Measurements from ENCODE around the gene KIAA0040.

- no peak for TF ChIP-seq ZNF274 (IDR thresholded peaks at IDR 0.05; ENCODE audit: low read depth, low read length)
- TF ChIP-seq YY1 (IDR thresholded peaks at IDR 0.05; ENCODE audit: insufficient read depth, insufficient read length), result no peak
Observed at GRCh38 chr1:175178456-175178855, 14.1 kb downstream of the KIAA0040 start.
